ENCODE results near the gene P2RY6.

P2RY6 gene

DNA sequence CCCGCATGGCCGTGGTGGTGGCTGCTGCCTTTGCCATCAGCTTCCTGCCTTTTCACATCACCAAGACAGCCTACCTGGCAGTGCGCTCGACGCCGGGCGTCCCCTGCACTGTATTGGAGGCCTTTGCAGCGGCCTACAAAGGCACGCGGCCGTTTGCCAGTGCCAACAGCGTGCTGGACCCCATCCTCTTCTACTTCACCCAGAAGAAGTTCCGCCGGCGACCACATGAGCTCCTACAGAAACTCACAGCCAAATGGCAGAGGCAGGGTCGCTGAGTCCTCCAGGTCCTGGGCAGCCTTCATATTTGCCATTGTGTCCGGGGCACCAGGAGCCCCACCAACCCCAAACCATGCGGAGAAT, 25.1 kb downstream of the P2RY6 start:
- no peak for DNase-seq (ENCODE audit: low read depth)

DNA sequence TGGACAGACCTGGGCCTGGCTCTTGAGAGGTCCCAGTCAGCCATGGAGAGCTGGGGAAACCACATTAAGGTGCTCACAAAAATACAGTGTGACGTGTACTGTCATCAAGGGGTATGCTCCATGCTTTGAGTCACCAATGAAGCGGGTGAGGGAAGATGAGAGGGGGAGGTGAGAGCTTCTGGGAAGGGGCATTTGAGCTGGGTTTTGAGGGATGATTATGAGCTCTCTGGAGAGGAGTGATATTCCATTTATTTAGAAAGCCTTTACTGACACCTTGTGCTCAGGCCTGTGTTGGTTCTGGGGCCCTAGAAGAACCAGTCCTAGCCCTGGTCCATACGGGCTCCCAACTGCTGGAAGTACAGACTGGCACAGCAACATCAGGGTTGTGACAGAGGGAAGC, 25.6 kb downstream of the P2RY6 start:
- no peak for DNase-seq (ENCODE audit: low read depth)

DNA sequence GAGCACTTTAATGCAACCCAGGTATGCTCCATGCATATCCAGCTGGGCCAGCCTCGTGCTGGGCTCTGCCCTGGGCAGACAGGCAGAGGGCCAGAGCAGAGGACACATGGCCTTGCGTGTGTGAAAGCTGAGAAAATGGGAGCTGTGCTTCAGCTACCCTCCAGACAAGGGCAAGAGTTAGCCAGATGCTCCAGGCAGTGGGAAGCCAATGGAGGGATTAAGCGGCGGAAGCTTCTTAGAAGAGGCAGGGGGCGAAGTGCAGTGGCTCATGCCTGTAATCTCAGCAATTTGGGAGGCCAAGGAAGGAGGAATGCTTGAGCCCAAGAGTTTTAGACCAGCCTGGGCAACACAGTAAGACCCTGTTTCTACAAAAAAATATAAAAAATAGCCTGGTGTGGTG, 26.1 kb downstream of the P2RY6 start:
- DNase-seq (ENCODE audit: low read depth): no peak

DNA sequence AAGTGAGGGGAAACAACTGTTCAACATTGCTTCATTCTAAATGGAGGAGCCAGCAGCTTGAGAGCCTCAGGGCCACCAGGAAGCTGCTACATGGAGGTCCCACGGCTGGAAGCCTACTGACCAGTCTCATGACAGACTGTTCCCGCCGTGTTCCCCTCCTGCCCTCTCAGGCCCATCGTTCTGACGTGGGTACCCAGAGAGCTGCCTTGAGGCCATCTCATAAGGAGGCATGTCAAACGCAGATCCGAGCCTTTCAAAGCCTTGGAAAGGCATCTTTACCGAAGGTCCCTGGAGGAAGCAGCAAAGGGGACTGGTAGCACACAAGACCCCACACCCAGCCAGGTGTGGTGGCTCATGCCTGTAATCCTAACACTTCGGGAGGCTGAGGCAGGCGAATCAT, 27.6 kb downstream of the P2RY6 start:
- no peak for DNase-seq (ENCODE audit: low read depth)

DNA sequence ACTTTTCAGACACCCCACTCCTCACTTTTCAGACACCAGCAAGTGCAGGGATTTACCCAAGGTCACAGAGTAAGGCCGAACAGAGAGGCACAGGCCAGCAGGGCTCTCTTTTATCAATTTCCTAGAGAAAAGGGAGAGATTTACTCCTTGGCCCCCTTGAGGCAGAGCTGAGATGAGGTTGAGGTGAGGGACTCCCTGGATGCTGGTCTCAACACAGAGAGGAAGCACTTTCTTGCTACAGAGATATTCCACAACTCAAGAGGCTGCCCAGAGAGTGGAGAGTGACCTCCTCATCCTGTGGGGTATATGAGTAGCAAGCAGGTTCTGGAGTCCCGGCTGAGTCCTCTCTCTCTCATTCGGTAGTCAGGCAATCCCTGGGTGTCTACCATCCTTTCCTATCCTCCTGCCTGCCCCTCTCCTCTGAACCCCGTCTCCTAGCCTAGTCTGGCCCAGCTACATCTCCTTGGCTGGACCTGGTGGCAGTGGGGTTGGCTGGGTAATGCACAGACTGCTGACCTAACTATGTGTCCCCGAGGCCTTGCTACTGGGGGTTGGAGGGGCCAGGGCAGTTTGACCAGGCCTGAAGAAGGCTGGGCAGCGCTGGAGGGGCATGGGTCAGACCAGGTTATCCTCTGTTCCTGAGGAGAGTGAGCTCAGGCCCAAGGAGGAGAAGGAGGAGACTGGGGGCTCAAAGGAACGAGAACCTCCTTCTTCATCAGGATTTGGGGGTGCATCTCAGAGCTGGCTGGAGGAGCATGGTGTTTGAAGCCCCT, 34.1 kb downstream of the P2RY6 start:
- no peak for DNase-seq (ENCODE audit: low read depth)

DNA sequence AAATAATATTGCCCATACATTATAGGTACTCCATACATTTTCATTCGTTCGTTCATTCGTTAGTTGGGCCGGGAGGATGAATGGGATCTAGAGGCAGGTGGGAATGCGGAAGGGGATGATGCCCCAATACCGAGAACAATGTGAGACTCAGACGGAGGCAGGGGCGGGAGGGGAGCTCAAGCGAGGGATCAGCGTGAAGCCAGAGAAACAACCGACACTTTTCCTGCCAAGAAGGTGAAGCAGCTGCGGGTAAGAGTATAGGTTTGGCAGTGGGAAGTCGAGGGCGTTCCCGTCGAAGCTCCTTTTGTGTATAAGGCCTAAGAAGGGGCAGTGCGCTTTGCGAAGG, 34.8 kb downstream of the P2RY6 start:
- DNase-seq (ENCODE audit: low read depth): no peak

DNA sequence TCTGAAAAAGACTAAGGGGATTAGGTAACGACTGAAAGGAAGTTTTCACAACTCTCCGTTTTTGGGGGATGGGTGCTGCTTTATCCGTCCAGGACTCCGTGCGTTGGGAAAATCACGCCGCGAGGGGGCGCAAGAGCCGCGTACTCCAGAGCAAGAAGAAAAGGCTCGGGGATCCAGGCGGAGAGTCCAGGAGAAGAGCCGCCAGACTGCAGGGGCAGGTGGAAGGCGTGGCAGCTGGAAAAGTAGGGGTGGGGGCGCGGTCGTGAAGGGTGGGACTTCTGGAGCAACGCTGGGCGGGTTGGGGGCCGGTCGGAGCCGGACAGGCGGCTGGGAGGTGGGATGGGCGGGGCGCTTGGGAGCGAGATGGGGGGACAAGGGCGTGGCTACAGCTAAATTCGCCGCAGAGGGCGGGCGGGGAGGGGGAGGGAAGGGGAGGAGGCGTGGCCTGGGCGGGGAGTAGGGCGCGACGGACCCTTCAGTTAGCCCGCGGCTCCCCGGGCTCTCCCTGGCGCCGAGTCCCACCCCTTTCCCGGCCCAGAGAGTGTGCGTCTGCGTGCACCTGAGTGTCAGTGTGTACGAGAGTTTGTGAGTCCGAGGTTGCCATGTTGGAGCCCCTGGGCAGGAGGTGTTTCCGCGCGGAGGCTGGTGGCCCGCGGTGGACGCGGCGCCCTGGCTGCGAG, 35.3 kb downstream of the P2RY6 start:
- peak; percentile 86 for DNase-seq (ENCODE audit: low read depth)

DNA sequence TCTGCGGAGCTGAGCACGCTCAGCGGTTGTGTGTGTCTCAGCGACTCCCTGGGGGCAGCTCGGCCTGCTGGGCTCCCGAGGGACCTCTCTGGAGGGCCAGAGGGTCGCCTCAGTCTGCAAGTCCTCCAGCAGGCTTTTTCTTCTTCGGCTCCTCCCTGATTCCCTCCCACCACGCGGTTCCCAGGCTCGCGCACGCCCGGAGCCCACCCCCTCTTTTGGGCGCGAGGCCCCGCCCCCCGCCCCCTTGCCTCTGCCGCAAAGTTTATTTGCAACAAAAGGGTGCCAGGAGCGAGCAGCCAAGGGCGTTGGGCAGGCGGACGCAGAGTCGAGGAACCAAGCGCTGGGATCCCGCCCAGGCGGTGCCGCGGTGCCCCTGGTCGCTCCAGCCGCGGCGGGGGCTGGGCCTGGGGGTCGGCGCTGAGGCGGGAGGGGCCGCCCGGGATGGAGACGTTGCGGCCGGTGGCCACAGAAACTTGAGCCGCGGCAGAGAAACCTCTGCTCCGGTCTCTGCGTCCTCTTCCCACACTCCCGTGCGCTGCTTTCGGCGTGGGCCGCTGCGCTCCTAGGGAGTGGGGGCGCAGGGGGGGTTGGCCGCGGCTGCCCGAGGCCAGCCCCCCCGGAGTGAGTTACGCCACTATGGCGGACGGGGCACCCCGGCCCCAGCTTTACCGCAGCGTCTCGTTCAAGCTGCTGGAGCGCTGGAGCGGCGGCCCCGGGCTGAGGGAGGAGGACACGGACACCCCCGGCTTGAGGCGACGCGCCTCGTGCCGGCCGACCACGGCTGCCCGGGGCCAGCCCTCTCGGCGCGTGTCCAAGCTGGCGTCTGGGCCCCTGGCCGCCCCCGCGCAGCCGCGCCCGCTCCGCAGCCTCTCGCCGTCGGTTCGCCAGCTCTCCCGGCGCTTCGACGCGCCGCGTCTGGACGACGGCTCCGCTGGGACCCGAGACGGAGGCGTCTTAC, 36.1 kb downstream of the P2RY6 start, which contains the start of gene ARHGEF17:
Gene ARHGEF17, plus strand, starts transcription at position 274 of the 958 bp plus-strand sequence. Its CDS starts 363 bp downstream, at position 637.
- peak; percentile 37 for DNase-seq (ENCODE audit: low read depth)

DNA sequence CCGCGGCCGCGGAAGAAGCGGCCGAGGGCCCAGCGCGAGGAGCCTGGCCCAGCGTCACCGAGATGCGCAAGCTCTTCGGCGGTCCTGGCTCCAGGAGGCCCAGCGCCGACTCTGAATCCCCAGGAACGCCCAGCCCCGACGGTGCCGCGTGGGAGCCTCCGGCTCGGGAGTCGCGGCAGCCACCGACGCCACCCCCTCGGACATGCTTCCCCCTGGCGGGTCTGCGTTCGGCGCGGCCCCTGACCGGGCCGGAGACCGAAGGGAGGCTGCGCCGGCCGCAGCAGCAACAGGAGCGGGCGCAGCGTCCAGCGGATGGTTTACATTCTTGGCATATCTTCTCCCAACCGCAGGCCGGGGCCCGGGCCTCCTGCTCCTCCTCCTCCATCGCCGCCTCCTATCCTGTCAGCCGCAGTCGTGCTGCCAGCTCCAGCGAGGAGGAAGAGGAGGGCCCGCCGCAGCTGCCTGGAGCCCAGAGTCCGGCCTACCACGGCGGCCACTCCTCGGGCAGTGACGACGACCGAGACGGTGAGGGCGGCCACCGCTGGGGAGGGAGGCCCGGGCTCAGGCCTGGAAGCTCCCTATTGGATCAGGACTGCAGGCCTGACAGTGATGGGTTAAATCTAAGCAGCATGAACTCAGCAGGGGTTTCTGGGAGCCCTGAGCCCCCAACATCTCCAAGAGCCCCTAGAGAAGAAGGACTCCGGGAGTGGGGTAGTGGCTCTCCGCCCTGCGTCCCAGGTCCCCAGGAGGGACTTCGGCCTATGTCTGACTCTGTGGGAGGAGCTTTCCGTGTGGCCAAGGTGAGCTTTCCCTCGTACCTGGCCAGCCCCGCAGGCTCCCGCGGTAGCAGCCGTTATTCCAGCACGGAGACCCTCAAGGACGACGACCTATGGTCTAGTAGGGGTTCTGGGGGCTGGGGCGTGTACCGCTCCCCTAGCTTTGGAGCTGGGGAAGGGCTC, 37.1 kb downstream of the P2RY6 start:
- DNase-seq (ENCODE audit: low read depth): no peak

DNA sequence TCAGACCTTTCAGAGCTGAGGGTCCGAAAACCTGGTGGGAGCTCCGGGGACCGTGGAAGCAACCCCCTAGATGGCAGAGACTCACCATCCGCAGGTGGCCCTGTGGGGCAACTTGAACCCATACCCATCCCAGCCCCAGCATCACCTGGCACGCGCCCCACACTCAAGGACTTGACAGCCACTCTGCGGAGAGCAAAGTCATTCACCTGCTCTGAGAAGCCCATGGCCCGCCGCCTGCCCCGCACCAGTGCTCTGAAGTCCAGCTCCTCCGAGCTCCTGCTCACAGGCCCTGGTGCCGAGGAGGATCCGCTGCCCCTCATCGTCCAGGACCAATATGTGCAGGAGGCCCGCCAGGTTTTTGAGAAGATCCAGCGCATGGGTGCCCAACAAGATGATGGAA, 37.9 kb downstream of the P2RY6 start:
- no peak for DNase-seq (ENCODE audit: low read depth)

DNA sequence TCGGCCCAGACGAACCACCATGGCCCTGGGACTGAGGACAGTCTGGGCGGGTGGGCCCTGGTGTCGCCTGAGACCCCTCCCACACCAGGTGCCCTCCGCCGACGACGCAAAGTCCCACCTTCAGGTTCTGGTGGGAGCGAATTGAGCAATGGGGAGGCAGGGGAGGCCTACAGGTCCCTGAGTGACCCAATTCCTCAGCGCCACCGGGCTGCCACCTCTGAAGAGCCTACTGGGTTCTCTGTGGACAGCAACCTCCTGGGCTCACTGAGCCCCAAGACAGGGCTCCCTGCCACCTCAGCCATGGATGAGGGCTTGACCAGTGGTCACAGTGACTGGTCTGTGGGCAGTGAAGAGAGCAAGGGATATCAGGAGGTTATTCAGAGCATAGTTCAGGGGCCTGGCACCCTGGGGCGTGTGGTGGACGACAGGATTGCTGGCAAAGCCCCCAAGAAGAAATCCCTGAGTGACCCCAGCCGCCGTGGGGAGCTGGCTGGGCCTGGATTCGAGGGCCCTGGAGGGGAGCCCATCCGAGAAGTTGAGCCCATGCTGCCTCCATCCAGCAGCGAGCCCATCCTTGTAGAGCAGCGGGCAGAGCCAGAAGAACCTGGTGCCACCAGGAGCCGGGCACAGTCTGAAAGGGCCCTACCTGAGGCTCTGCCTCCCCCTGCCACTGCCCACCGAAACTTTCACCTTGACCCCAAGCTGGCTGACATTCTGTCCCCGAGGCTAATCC, 38.7 kb downstream of the P2RY6 start:
- DNase-seq (ENCODE audit: low read depth): no peak

DNA sequence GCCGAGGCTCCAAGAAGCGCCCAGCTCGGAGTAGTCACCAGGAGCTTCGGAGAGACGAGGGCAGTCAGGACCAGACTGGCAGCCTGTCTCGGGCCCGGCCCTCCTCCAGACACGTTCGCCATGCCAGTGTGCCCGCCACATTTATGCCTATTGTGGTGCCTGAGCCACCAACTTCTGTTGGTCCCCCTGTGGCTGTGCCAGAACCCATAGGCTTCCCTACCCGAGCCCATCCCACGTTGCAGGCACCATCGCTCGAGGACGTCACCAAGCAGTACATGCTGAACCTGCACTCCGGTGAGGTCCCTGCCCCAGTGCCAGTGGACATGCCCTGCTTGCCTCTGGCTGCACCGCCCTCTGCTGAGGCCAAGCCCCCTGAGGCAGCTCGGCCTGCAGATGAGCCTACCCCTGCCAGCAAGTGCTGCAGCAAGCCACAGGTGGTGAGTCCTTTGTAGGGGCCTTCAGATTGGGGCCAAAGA, 39.3 kb downstream of the P2RY6 start:
- no peak for DNase-seq (ENCODE audit: low read depth)

DNA sequence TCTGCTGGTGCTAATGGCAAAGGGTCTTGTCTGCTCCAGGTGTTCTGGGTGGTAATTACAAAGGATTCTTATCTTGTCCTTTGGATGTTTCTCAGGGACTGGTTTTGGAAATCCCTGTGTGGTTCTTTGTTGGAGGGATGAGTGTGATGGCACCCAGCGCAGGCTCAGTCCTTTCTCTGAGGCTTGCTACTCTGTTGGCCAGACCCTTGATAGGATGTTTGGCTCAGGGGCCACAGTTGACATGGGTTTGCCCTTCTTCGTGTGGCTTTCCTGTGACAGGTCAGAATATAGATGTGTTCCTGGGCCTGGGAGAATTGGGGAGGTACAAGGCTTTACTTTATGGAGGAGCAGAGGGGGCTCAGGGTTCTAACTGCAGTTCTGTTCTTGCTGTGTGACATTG, 39.9 kb downstream of the P2RY6 start:
- no peak for DNase-seq (ENCODE audit: low read depth)

DNA sequence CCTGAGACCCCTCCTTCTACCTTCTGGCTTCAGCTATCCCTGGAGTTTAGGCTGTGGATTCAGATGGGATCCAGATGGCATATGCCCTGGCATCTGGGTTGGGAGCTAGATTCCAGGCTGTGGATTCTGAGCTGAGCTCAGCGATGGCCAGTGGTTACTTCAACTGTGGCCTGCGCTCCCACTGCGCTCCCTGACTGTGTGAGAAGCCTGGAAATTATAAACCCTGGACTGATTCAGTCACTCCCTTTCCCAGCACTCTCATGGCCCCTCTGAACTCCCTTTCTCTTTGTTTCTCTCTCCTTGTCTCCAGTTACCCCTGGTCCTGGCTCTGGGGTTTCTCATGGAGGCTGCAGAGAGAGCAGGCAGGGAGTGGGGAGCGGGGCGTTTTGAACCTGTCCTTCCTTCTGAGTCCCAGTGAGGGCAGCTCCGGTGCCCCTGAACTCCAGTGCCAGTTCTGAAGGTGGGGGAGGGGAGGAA, 40.8 kb downstream of the P2RY6 start:
- DNase-seq (ENCODE audit: low read depth): no peak

DNA sequence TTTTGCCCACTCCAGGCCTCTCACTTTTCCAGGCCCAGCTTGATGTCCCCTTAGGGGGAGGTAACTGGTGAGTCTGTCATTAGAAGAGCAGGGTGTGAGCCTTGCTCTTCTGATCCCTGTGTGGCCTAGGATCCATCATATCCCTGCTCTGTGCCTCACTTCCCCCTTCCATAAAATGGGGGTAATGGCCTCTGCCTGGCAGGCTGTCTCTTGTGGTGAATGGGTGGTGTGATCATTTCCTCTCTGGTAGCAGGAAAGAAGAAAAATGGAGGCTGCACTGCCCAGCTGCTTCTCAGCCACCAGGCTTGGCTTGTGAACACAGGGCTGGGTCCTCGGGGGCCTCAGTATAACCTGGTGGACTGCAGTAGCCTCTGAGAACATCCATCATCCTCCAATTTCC, 41.5 kb downstream of the P2RY6 start:
- no peak for DNase-seq (ENCODE audit: low read depth)

DNA sequence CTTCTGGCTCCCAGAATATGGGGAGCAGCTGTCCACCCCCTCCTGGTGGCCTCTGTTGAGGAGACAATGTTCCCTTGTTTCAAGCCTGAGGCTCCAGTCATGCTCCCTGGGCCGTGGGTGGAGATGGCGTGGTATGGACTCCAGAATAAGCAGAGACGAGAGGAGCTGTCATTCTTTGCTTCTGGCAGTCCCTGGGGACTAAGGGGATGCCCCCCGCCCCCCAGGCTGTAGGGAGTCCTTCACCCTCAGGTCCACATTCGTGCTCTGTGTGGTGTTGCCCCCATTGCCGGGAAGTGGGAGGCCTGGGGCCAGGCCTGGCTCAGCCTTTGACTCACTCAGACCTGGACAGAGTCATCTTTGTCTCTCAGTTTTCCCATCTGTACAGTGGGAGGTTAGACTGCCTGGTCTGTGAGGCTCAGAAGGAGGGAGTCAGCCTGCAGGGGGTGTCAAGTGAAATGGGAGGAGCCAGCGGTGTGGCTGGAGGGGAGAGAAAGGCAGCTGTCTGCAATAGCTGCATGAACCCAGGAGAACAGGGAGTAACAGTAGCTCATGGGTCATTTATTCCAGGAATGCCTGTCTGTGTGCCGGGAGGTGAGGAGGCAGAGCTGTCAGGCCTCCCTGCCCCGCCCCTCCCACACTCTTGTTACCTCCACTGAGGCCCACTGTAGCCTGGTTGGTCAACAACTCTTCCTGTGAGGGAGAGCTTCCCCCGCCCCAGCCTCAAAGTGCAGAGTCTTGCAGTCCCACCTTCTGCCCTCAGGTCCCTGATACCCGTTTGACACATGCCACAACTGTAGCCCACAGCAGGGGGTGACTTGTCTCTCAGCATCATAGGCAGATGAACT, 42.2 kb downstream of the P2RY6 start:
- no peak for DNase-seq (ENCODE audit: low read depth)

DNA sequence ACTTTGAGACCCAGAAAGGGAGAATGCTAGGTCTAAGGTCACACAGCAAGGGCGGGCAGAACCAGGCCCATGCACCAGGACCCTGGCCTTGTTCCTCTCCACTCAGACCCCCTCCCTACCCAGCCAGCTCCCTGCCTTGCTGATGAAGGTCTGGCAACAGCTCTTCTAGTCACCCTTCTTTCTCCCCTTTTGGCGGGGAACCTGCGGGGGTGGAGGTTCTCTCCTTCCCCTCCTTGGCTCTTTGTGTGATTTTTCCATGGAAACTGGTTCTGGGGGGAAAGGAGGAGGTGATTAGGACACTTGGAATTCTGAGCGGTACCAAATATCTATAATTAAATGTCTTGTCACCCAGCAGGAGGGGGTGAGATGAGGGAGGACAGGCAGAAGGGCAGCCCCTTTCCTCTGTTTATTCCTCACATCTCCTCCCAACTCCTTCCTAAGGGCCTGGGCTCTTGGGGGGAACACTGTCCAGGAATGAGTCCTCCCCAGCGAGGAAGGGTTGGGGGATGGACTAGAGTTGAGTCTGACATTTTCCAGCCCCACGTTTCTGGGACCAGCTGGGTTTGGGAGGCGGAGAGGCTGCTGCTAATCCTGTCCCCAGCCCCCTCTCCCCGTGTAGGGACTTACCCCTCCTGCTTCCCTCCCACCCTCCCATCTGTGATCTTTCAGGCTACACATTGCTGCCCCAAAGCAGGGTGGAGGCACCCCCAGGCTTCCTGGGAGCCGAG, 43.3 kb downstream of the P2RY6 start:
- no peak for DNase-seq (ENCODE audit: low read depth)

DNA sequence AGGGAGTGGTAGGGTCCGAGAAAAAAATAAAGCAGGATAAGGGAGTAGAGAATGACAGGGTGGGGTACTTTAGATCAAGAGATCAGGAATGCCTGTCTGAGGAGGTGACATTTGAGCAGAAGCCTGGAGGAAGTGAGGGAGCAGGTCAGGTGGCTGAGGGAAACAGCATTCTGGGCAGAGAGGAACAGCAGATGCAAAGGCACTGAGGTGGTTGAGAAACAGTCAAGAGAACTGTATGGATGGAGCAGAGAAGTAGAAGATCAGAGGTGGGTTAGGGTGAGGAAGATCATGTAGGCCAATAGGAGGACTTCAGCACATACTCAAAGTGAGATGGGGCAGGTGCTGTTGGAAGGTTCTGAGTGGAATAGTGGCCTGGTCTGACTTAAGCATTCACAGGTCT, 44.3 kb downstream of the P2RY6 start:
- no peak for DNase-seq (ENCODE audit: low read depth)

DNA sequence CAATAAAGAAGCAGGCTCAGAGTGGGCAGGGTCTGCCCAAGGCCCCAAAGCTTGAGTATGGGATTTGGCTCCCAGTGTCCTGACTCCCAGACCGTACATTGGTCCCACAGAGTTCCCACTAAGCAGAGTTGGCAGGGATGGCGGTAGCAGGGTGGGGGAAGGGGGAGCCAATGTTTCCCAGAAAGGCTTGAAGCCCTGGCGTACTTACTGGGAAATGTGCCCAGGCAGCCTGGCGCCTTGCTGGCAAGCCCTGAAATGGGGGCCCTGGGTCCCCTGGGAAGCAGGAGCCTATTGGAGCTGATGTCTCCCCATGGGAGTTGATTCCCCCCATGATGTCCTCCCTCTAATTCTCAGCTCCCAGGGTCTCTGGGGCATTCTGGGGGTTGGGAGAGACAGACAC, 45.2 kb downstream of the P2RY6 start:
- DNase-seq (ENCODE audit: low read depth): no peak
